Natural killer cell (primary cell): ENCODE data around the gene CRYBA2. TPM values are rescaled to one million over a fixed set of nuclear protein-coding genes. Genes with fewer than 3 reads are reported as not detected.

Experiments
- ATAC-seq, 3 donors: fragments of 150-1000 bp in 2 of 3; fragments of 200-7000 bp in 1 of 3; cut with Tn5 transposase; 1 replicate in 1 of 3; 2 replicates in 2 of 3; pipeline ENCODE4 v1.10.0; 2021; ENCODE audit warnings: mild to moderate bottlenecking in 2 of 3, moderate library complexity in 2 of 3
- DNase-seq, 2 donors: peaks; one replicate each; pipeline versions ENCODE4 v3.0.0 to v3.0.0-alpha.2; 2013 to 2021; ENCODE audit warnings: mixed read lengths in 1 of 2
- H3K27ac ChIP-seq: one replicate; pipeline ENCODE4 v1.5.1; 2013; ENCODE audit warnings: mild to moderate bottlenecking, low read length
- H3K27me3 ChIP-seq: one replicate; pipeline ENCODE4 v1.6.1; 2013; ENCODE audit warnings: low read length; ENCODE audit not compliant: control insufficient read depth, insufficient read depth
- H3K36me3 ChIP-seq: one replicate; pipeline ENCODE4 v1.6.1; 2013; ENCODE audit warnings: low read length; ENCODE audit not compliant: control insufficient read depth, insufficient read depth
- H3K4me1 ChIP-seq: one replicate; pipeline ENCODE4 v1.6.1; 2013; ENCODE audit warnings: low read length; ENCODE audit not compliant: control insufficient read depth, insufficient read depth
- H3K4me3 ChIP-seq: one replicate; pipeline ENCODE4 v1.5.1; 2013; ENCODE audit warnings: low read length
- H3K9me3 ChIP-seq: one replicate; pipeline ENCODE4 v1.6.1; 2013; ENCODE audit warnings: low read length; ENCODE audit not compliant: control insufficient read depth, insufficient read depth
- H3K27ac Mint-ChIP-seq, 2 donors: one replicate each; pipeline ENCODE4 v1.8.0; 2022; ENCODE audit warnings: mild to moderate bottlenecking in 2 of 2, mixed read lengths in 2 of 2, moderate library complexity in 1 of 2
- H3K27me3 Mint-ChIP-seq, 2 donors: one replicate each; pipeline ENCODE4 v1.8.0; 2022; ENCODE audit warnings: low read depth in 2 of 2, mixed read lengths in 2 of 2
- H3K36me3 Mint-ChIP-seq: one replicate; pipeline ENCODE4 v1.8.0; 2022; ENCODE audit warnings: mixed read lengths
- H3K4me1 Mint-ChIP-seq, 2 donors: one replicate each; pipeline ENCODE4 v1.8.0; 2022; ENCODE audit warnings: mixed read lengths in 2 of 2
- H3K4me3 Mint-ChIP-seq: one replicate; pipeline ENCODE4 v1.8.0; 2022; ENCODE audit warnings: mild to moderate bottlenecking, moderate library complexity, mixed read lengths
- H3K9me3 Mint-ChIP-seq, 2 donors: one replicate each; pipeline ENCODE4 v1.8.0; 2022; ENCODE audit warnings: mixed read lengths in 2 of 2
- WGBS: methylation state at CpG from one replicate; pipeline ENCODE4 v1.1.7; 2013; ENCODE audit warnings: missing lambda C conversion rate; ENCODE audit not compliant: insufficient coverage; 5-methylcytosine and 5-hydroxymethylcytosine counted together
- intact Hi-C: fragments of 100-400 bp; cut with micrococcal nuclease; formaldehyde crosslinking; loops from one replicate; pipeline ENCODE4 v1.14.2; 2022
- total RNA-seq, 4 donors: library from RNA; stranded (reverse); fragments of 120-200 nt in 1 of 4; gene quantifications; one replicate each; pipeline versions ENCODE4 v1.2.3 to v1.2.4, GENCODE V29; 2013 to 2022
- TF ChIP-seq, protein P1 (sequence below): fragments of 200-600 bp; IDR thresholded peaks from one replicate; pipeline ENCODE4 v1.8.0; 2022; ENCODE audit warnings: antibody characterized with exemption

CRYBA2 gene
- total RNA-seq, 3 donors from 2014 or later (not counting 1 experiment from before 2014, with no cell fraction given), result not detected

DNA sequence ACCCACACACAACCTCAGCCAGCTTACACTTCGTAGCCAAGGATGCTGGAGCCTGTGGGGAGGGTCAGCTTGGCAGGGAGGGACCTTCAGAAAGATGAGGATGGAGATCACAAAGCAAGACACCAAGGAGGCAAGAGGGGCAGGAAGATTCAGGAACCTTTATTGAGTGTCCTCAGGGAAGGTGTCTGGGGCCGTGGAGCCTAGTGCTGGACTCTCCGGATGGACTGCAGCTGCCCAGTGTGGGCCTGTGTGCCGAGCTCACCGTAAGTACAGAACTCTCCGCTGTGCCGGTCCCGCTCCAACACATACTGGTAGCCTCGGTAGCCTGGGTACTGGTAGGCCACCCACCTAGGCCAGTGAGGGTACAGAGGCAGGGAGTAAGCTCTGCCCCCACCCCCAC, 3.2 kb downstream of the CRYBA2 start:
- WGBS, result 22% methylated on average over 9 of the region's 9 CpGs
- H3K36me3 Mint-ChIP-seq, result no peaks in the 10 kb centered on the region
- H3K4me3 ChIP-seq, result no peak overlapping the region
- no peaks in the 10 kb centered on the region for H3K4me1 Mint-ChIP-seq
- H3K27me3 Mint-ChIP-seq, result peaks cover 59% of the 10 kb centered on the region in 2 donors
- ATAC-seq (no peak), DNase-seq (no peak)
- H3K36me3 ChIP-seq, result no peaks in the 10 kb centered on the region
- H3K9me3 Mint-ChIP-seq, result no peaks in the 10 kb centered on the region
- intact Hi-C loops, result no loop called here
- H3K27ac Mint-ChIP-seq, result no peak overlapping the region
- TF ChIP-seq, protein P1, sequence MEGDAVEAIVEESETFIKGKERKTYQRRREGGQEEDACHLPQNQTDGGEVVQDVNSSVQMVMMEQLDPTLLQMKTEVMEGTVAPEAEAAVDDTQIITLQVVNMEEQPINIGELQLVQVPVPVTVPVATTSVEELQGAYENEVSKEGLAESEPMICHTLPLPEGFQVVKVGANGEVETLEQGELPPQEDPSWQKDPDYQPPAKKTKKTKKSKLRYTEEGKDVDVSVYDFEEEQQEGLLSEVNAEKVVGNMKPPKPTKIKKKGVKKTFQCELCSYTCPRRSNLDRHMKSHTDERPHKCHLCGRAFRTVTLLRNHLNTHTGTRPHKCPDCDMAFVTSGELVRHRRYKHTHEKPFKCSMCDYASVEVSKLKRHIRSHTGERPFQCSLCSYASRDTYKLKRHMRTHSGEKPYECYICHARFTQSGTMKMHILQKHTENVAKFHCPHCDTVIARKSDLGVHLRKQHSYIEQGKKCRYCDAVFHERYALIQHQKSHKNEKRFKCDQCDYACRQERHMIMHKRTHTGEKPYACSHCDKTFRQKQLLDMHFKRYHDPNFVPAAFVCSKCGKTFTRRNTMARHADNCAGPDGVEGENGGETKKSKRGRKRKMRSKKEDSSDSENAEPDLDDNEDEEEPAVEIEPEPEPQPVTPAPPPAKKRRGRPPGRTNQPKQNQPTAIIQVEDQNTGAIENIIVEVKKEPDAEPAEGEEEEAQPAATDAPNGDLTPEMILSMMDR, result no peak
- no peaks in the 10 kb centered on the region for H3K4me1 ChIP-seq
- peaks cover 36% of the 10 kb centered on the region for H3K27me3 ChIP-seq
- no peaks in the 10 kb centered on the region for H3K9me3 ChIP-seq
- no peak overlapping the region for H3K27ac ChIP-seq
- no peak overlapping the region for H3K4me3 Mint-ChIP-seq

DNA sequence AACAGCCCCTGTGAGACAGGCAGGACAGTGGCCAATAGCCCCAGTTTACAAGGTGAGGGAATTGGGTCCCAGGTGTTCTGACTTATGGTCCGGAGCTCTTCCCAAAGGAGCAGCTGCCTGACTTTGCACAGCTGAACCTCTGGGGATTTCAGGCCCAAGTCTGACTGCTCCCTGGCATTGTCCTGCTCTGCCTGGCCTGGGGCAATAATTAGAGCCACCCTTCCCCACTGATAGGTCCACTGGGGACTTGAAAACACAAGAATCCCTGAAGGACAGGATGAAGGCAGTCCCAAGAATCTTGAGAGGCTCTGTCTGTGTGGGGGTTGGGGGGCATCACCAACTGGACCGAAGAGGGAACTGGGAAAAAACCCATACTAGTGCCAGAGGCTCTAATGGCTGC, 4.6 kb downstream of the CRYBA2 start:
- Histone ChIP-seq H3K4me3 (no peak overlapping the region), H3K36me3 (no peaks in the 10 kb centered on the region), H3K27me3 (peaks cover 39% of the 10 kb centered on the region), H3K9me3 (no peaks in the 10 kb centered on the region), H3K27ac (no peak overlapping the region), H3K4me1 (no peaks in the 10 kb centered on the region)
- H3K4me1 Mint-ChIP-seq, result peaks cover 0 to 5% of the 10 kb centered on the region in 2 donors
- no peak overlapping the region for H3K27ac Mint-ChIP-seq
- no peak for DNase-seq
- peaks cover 57 to 59% of the 10 kb centered on the region in 2 donors for H3K27me3 Mint-ChIP-seq
- TF ChIP-seq, protein P1, result no peak
- 54% methylated on average over 2 of the region's 2 CpGs for WGBS
- H3K9me3 Mint-ChIP-seq, result no peaks in the 10 kb centered on the region
- no peaks in the 10 kb centered on the region for H3K36me3 Mint-ChIP-seq
- no peak for ATAC-seq
- intact Hi-C loops, result no loop called here
- no peak overlapping the region for H3K4me3 Mint-ChIP-seq

DNA sequence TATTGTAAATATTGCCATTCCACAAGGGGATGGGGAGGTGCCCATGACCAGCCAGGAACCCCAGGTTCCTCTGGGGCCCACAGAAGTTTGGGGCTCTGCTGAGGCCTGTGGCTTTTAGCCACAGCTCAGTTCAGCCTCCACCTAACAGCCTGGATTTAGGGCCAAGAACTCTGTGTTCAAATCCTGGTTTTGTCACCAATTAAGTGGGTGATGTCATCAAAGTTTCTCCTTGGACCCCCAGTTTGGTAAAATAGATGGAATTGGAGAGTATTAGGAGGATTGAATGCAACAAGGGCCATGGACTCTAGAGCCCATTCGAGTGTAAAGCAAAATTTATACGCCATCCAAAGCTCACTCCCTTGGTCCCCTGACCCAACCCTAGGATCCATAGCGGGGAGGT, 5.1 kb downstream of the CRYBA2 start:
- Mint-ChIP-seq H3K9me3 (no peaks in the 10 kb centered on the region), H3K27me3 (peaks cover 61 to 64% of the 10 kb centered on the region in 2 donors), H3K4me1 (peaks cover 0 to 5% of the 10 kb centered on the region in 2 donors), H3K36me3 (no peaks in the 10 kb centered on the region), H3K27ac (no peak overlapping the region), H3K4me3 (no peak overlapping the region)
- H3K27me3 ChIP-seq, result peaks cover 43% of the 10 kb centered on the region
- TF ChIP-seq, protein P1, result no peak
- DNase-seq (no peak), ATAC-seq (no peak)
- no peaks in the 10 kb centered on the region for H3K36me3 ChIP-seq
- no peaks in the 10 kb centered on the region for H3K4me1 ChIP-seq
- H3K9me3 ChIP-seq, result no peaks in the 10 kb centered on the region
- no peak overlapping the region for H3K4me3 ChIP-seq
- H3K27ac ChIP-seq, result no peak overlapping the region
- 20% methylated on average over 1 of the region's 3 CpGs for WGBS
- intact Hi-C loops, result no loop called here

DNA sequence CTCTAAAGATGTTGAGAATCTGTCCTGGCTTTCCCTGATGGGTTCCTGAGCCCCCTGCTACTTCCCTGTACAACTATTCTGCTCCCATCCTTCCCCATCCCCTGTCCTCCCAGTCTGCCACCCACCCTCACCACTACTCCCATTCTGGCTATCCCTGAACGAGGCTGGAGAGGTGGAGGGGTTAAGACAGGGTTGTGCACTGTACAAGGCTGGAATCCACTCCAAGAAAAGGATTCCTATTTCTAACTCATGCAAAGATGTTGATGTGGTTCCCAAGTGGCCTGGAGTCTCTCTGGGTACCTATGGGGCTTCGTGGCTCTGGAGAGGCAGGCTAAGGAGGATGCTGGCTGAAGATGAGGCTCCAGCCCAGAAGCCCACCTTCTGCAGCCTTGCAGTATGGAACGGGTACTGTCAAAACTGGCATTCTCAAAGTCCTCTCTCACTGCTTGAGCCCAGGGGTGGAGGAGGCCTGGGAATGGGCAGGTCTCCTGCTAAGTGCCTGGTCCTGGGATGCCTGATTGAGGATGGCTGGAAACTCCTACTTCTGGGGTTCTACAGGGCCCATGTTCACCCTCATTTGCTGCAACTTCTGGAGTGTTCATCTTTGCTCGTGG, 7.0 kb downstream of the CRYBA2 start:
- Histone ChIP-seq H3K4me3 (no peak overlapping the region), H3K9me3 (no peaks in the 10 kb centered on the region), H3K27ac (no peak overlapping the region), H3K4me1 (peaks cover 11% of the 10 kb centered on the region), H3K36me3 (no peaks in the 10 kb centered on the region), H3K27me3 (peaks cover 53% of the 10 kb centered on the region)
- ATAC-seq (no peak), DNase-seq (no peak)
- Mint-ChIP-seq H3K36me3 (no peaks in the 10 kb centered on the region), H3K4me1 (peaks cover 2 to 8% of the 10 kb centered on the region in 2 donors), H3K27ac (no peak overlapping the region), H3K27me3 (peaks cover 60 to 63% of the 10 kb centered on the region in 2 donors), H3K9me3 (no peaks in the 10 kb centered on the region), H3K4me3 (no peak overlapping the region)
- 66% methylated on average over 3 of the region's 4 CpGs for WGBS
- TF ChIP-seq, protein P1, result no peak
- intact Hi-C loops, result no loop called here
